Upper lobe of left lung (tissue), 4 donors: ENCODE results near the gene S100A10.

ENCODE experiments used
- CTCF ChIP-seq, 6 experiments: fragments of 450-650 bp in 4 of 6; fragments of 200-600 bp in 2 of 6; sonication (generic) in 2 of 6; IDR thresholded peaks; one replicate each; pipeline ENCODE4 v1.5.1; 2016 to 2019; ENCODE audit warnings: antibody characterized with exemption in 6 of 6
- EP300 ChIP-seq, 4 donors: sonication (generic); formaldehyde crosslinking; IDR thresholded peaks; one replicate each; pipeline ENCODE4 v1.5.1; 2017; ENCODE audit warnings: antibody characterized with exemption in 4 of 4, control low read depth in 2 of 4

- no peak for TF ChIP-seq EP300 (IDR thresholded peaks at IDR 0.05)
- TF ChIP-seq CTCF (IDR thresholded peaks at IDR 0.05), result no peak
These were observed 26.6 kb downstream of the S100A10 start for GRCh38 chr1:151967091-151967490.
